Lower leg skin (tissue), 3 donors: ENCODE data around the gene PRRT1.
A peak's percentile ranks its signal among the peaks of the same experiment; 100 is the strongest.

Experiments used
- CTCF ChIP-seq, 3 donors: fragments of 450-650 bp; IDR thresholded peaks; one replicate each; pipeline ENCODE4 v1.5.1; 2016; ENCODE audit warnings: antibody characterized with exemption in 3 of 3, mild to moderate bottlenecking in 3 of 3, moderate library complexity in 2 of 3
- POLR2A ChIP-seq, 2 donors: fragments of 450-650 bp; IDR thresholded peaks; one replicate each; pipeline ENCODE4 v1.6.1; 2016 to 2017; ENCODE audit warnings: antibody characterized with exemption in 2 of 2, mild to moderate bottlenecking in 1 of 2, moderate library complexity in 1 of 2

- TF ChIP-seq CTCF (IDR thresholded peaks at IDR 0.05) (peak in 1 of 3 donors; percentile 63), POLR2A (IDR thresholded peaks at IDR 0.05) (peak in 1 of 2 donors; percentile 45)
These were observed 43.3 kb upstream of the PRRT1 start for GRCh38 chr6:32194825-32195651.
